HG03521 (cell line): ENCODE data around the gene RPL31.
A peak's percentile ranks its signal among the peaks of the same experiment; 100 is the strongest.

Experiments
- ATAC-seq: cut with Tn5 transposase; IDR thresholded peaks from one replicate; pipeline ENCODE4 v1.9.1; 2021; ENCODE audit warnings: mild to moderate bottlenecking, moderate library complexity; ENCODE audit not compliant: unreplicated experiment

The RPL31 gene

GRCh38 chr2:101001691-101002561, at the start of gene RPL31:
Gene RPL31 (plus strand): TSS chr2:101002289. CDS start chr2:101002702, 413 bp downstream.
- peak; percentile 98 for ATAC-seq

- ATAC-seq, result no peak
Measured at GRCh38 chr2:100952512-100952911, 49.6 kb upstream of the RPL31 start.

GRCh38 chr2:100953406-100954043, 48.6 kb upstream of the RPL31 start:
- no peak for ATAC-seq

- no peak for ATAC-seq
Measured at GRCh38 chr2:100954044-100954420, 48.1 kb upstream of the RPL31 start.

- no peak for ATAC-seq
Measured at GRCh38 chr2:100955226-100955625, 46.9 kb upstream of the RPL31 start.

- no peak for ATAC-seq
Measured at GRCh38 chr2:100956081-100956480, 46.0 kb upstream of the RPL31 start.

GRCh38 chr2:100957996-100958653, 44.0 kb upstream of the RPL31 start:
- ATAC-seq, result no peak

- no peak for ATAC-seq
Measured at GRCh38 chr2:100959225-100959880, 42.7 kb upstream of the RPL31 start.

GRCh38 chr2:100960688-100961087, 41.4 kb upstream of the RPL31 start:
- ATAC-seq, result no peak

GRCh38 chr2:100962366-100963025, 39.6 kb upstream of the RPL31 start:
- no peak for ATAC-seq

GRCh38 chr2:100963026-100963375, 39.1 kb upstream of the RPL31 start:
- ATAC-seq, result no peak

- ATAC-seq, result no peak
Measured at GRCh38 chr2:100964222-100964621, 37.9 kb upstream of the RPL31 start.

- ATAC-seq, result no peak
Measured at GRCh38 chr2:100964681-100965169, 37.4 kb upstream of the RPL31 start.

GRCh38 chr2:100965596-100965995, 36.5 kb upstream of the RPL31 start:
- no peak for ATAC-seq

- ATAC-seq, result no peak
Measured at GRCh38 chr2:100967716-100968115, 34.4 kb upstream of the RPL31 start.

- ATAC-seq, result no peak
Measured at GRCh38 chr2:100968146-100969145, 33.6 kb upstream of the RPL31 start.

- ATAC-seq, result no peak
Measured at GRCh38 chr2:100969998-100970397, 32.1 kb upstream of the RPL31 start.

- ATAC-seq, result no peak
Measured at GRCh38 chr2:100971221-100971620, 30.9 kb upstream of the RPL31 start.

- ATAC-seq, result no peak
Measured at GRCh38 chr2:100972452-100972851, 29.6 kb upstream of the RPL31 start.
